ENCODE measurements around the gene BFSP1. TPM values are rescaled to one million over a fixed set of nuclear protein-coding genes. Genes with fewer than 3 reads are reported as not detected.

Gene BFSP1
- total RNA-seq, 1 experiment from 2014 or later = 4.1 TPM

- no peak for DNase-seq (ENCODE audit: extremely low read depth, low read depth)
These were observed 6.6 kb downstream of the BFSP1 start for GRCh38 chr20:17524560-17524959.

DNA sequence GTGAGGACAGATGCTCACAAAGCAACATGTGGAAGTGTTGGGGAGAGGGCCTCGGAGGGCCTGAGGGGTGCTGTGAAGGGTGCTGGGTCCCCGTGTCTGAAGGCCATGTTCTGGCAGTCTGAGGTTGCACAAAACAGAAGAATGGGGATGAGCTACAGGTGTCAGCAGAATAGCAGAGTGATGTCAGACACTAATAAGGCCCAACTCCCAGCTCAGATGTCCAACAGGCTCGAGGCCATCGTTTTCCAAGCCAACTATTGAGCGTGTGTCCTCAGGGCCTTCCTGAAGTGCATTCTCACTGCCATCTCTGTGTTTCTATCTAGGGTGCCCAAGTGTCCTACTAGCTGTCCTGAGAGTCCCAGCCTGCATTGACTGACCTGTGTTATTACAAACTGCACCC, 7.9 kb downstream of the BFSP1 start:
- DNase-seq (ENCODE audit: extremely low read depth, low read depth) = no peak

GRCh38 chr20:17522528-17522927, 8.7 kb downstream of the BFSP1 start:
- DNase-seq (ENCODE audit: extremely low read depth, low read depth) = no peak

DNA sequence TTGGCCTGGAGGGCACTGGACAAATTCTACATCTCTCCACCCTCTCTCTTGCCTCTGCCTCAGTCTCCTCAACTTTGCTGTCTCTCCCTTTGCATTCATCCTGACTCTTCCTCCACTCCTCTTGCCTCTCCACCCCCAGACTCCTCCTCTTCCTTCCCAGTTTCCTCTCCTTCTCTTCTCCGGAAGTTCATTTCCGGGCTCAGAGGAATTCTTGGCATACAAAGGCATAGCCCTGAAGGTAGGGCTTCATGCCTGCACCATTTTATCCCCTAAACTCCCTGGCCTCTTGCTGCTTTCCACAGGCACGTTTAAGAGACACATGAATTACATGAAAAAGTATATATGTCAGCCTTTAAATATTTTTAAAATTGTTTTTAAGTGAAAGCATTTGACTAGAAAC, 10.6 kb downstream of the BFSP1 start:
- no peak for DNase-seq (ENCODE audit: extremely low read depth, low read depth)

DNA sequence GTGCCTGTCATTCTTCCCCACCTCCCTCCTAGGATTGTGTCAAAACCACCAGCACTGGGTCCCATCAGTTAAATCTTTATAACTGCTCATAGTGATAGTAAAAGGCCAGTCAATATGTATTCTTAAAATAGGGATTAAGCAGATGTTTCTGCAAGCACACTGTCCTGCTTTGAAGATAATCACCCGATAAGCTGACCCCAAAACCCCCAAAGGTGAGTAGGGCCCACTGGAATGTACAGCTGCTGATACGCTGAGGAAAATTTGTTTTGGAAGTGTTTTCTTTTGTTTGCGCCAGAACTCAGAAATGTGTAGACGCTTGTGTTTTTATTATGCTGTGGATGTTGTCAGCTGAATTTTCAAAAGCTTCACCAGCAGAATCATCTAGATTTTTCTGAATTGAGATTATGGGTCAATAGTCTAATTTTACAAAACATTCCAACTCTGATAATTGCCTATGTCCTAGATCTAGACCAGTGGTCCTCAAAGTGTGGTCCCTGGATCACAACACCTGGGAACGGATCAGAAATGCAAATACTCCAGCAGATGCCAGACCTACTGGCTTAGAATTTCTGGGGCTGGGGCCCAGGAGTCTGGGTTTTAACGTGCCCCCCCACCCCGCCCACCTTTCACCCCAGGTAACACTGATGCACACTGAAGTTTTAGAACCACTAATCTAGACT, 11.4 kb downstream of the BFSP1 start:
- DNase-seq (ENCODE audit: extremely low read depth, low read depth) = no peak

GRCh38 chr20:17518339-17519052, 12.7 kb downstream of the BFSP1 start:
- DNase-seq (ENCODE audit: extremely low read depth, low read depth) = no peak

DNA sequence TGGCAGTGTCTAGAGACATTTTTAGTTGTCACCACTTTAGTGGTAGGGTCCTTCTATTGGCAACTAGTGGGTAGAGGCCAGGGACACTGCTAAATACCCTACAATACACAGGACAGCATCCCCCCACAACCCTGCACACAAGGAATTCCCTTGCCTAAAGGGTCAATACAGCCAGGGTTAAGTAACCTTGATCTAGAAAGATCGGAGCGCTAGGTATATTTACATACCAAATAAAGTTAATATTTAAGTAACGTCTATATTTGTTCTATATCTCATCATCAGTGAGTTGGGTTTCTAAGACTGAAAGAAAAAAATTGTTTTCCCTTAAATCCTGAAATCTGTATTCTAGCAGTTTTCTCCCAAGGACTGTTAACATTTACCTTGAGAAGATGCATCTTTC, 16.1 kb downstream of the BFSP1 start:
- DNase-seq (ENCODE audit: extremely low read depth, low read depth) = no peak

DNA sequence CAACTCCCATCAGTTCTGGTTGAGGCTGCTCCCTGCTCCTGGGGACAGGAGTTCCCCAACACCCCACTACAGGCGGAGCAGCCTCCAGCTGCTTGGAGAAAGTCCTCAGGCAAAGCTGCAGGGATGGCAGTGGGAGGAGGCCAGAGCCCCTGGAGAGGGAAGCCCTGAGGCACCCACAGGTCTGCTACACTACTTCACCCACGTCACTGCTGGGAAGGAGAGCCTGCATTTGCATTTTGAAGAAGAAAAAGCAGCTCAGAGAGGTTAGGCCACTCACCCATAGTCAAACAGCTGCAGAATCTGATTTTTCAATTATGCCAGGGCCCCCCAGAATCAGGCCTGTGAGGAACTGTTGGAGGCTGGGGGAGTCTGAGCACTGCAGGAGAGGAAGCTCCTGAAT, 17.2 kb downstream of the BFSP1 start:
- DNase-seq (ENCODE audit: extremely low read depth, low read depth) = no peak

DNA sequence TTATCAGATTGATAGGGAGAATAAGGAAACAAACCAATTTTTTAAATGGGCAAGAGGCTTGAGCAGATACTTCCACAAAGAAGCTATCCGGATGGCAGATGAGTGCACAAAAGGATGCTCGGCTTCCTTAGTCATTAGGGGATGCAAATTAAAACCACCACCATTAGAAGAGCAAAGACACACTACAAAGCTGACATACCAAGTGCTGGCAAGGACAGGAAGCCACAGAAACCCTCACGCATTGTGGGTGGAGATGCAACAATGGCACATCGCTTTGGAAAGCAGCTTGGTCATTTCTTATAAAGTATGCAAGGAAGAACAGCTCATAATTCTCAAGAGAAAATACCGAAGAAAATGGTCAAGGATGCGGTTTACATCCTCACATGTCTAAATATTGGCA, 19.8 kb downstream of the BFSP1 start:
- DNase-seq (ENCODE audit: extremely low read depth, low read depth) = no peak

GRCh38 chr20:17510548-17510947, 20.6 kb downstream of the BFSP1 start:
- DNase-seq (ENCODE audit: extremely low read depth, low read depth) = no peak

DNA sequence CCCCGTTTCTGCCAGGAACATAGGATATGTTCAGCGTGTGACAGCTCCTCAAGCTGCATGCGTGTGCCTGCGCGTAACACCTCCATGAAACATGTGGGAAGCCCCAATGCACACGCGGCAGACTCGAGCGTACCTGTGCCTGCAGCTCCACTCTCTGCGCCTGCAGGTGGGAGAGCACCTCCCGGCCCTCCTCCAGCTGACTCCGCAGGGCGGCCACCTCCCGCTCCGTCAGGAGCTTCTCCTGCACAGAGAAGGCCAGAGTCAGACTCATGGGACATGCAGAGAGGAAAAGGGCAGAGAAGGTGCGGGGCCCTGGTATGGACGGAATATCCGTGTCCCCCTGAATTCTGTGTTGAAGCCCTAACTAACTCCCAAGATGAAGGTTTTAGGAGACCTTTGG, 22.4 kb downstream of the BFSP1 start:
- no peak for DNase-seq (ENCODE audit: extremely low read depth, low read depth)

GRCh38 chr20:17507531-17507930, 23.6 kb downstream of the BFSP1 start:
- DNase-seq (ENCODE audit: extremely low read depth, low read depth) = no peak

DNA sequence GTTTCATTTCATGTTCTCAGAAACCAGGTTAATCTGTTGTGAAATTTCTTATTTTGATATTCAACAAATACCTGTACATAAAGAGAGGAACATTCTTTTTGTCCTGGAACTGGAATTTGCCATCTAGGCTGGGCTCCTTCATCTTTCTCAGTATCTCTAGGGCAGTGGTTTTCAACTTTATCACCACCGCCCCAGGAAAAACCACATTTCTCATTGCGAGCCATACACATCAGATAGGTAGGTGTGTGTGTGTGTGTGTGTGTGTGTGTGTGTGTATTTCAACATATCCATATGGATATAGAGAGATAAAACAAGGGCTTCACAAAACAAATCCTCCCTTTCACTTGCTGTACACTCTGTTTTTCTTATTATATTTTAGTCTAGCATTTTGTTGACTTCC, 24.1 kb downstream of the BFSP1 start:
- no peak for DNase-seq (ENCODE audit: extremely low read depth, low read depth)

DNA sequence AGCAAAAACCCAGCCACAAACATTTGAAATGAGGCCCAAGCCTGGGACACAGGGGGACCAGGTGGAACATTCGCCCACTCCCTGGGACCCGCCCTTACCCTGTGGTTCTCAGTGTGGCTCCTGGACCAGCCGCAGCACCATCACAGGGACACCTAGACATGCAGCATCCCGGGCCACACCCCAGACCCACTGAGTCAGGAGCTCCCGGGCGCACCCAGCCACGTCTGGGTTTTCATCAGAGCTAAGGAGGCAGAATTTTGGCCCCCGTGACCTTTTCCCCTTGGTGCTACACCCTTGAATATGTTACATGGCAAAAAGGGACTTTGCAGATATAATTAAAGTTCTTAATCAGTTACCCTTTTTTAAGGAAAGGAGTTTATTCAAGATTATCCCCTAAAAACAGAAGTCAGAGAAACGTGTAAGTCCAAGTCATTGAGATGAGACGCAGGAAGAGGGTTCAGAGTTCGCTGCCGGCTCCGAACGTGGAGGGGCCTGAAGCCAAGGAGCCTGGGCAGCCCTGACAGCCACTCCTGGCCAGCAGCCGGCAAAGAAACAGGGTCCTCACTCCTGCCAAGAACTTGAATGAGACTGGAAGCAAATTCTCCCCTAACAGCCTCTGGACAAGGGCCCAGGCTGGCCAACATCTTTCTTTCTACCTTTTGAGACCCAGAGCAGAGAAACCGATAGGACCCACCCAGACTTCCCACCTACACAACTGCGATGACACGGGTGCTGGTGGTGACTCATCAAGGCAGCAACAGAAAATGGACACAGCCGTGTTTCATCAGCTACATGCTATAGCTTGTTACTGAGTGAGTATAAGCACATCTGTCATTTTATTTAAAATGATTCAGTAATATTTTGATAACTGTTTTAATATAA, 25.3 kb downstream of the BFSP1 start:
- peak; percentile 33 for DNase-seq (ENCODE audit: extremely low read depth, low read depth)

GRCh38 chr20:17504898-17505635, 26.1 kb downstream of the BFSP1 start:
- DNase-seq (ENCODE audit: extremely low read depth, low read depth) = peak; percentile 54

- peak; percentile 4 for DNase-seq (ENCODE audit: extremely low read depth, low read depth)
These were observed 26.9 kb downstream of the BFSP1 start for GRCh38 chr20:17504066-17504897.

DNA sequence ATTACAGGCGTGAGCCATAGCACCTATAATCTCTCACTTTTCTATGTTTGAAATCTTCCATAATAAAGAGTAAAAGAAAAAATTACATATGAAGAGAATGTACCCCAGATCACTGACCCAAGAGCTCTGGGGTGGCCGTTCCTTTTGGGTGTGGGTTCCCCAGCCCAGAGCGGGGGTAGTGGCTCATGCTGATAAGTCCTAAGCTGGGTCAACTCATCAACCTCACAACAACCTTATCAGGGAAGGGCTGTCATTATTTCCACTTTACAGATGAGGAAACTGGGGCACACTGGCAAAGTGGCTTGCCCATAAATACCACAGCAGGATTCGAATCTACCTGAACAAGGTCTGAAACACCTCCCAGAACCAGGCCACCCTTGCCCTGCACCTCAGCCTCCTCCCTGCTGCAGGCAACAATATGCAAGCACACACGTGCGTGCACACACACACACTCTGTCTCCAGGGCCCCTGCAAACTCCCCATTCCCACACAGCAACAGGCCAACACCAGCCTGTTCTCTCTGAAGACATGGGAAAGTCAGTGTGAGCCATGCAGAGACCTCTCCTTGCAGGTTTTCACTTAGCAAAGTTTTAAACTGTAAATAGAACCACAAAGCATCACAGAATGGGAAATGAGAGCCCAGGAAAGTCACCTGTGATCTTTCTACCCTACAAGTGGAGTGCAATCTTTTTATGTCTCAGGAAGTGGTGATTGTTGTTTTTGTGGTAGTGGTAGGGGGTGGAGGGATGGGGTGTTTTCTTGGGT, 27.7 kb downstream of the BFSP1 start:
- no peak for DNase-seq (ENCODE audit: extremely low read depth, low read depth)

DNA sequence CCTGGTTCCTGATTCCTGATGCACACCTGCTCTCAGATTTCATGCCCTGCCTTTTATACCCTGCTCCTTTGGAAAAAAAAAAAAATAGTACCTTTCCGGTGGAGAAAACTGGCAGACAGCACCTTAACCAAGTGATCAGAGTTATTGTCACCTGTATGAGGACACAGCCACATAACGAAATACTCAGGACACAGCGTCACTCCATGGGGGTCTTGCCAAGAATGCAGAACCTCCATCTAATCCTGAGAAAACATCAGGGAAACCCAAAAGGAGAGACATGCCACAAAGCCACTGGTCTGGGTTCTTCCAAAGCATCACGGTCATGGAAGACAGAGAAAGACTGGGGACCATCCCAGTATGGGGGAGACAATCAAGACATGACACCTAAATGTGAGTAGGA, 29.1 kb downstream of the BFSP1 start:
- DNase-seq (ENCODE audit: extremely low read depth, low read depth) = no peak

DNA sequence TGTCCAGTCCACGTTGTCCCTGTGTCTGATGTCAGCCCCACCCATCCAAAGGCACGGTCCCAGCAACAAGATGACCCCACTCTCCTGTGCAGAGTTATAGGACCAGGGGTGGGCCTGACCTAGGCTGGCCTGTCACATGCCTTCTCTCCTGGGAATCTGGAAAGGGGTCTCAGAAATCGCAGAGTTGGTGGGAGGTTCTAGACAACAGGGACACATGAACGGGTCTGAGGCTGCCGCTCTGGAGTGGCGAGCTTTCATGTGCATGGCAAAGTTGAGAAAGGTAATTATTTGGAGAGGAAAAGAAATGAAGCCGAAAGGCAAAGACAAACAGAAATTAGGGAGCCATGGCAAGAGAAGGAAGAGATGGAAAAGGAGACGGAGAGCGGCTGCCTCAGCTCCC, 29.5 kb downstream of the BFSP1 start:
- no peak for DNase-seq (ENCODE audit: extremely low read depth, low read depth)
